ENCODE measurements around the gene CCL8. TPM values are rescaled to one million over a fixed set of nuclear protein-coding genes. Genes with fewer than 3 reads are reported as not detected.
"Not testable (repeated sequence)": the region's sequence is repeated elsewhere in the genome, so short reads cannot be mapped to it uniquely, and the experiment has no call there.

CCL8 gene
- total and polyA plus RNA-seq, 8 donors, result 0.31 to 7.3 (median 0.70) TPM

DNA sequence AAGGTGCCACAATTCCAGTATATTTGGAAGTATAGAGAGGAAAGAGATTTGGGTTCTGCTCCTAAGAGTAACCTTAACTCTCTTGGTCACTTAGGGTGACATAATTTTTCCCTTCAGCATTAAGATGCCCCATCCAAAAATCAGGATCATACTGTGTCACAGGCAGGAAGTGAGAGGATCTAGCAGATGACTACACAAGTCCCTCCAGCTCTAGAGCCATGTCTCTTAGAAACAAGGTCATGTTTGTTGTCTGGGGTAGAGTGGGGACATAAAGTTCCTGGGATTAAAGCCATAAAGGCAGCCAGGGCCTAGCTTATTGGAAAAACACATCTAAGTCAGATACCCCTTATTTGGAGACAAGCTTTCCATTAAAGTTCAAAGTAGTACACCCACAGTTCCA is 2.7 kb downstream of the CCL8 start:
- Histone ChIP-seq H3K27me3 (no peaks in the 10 kb centered on the region), H3K9me3 (peaks cover 0 to 9% of the 10 kb centered on the region in 2 donors), H3K27ac (no peak overlapping the region), H3K36me3 (no peaks in the 10 kb centered on the region), H3K4me1 (peaks cover 0 to 8% of the 10 kb centered on the region in 2 donors), H3K4me3 (no peak overlapping the region)
- ATAC-seq, result no peak
- DNase-seq, result no peak
- intact Hi-C loops (cut with DNase I), result no loop called here
- TF ChIP-seq, protein P1, sequence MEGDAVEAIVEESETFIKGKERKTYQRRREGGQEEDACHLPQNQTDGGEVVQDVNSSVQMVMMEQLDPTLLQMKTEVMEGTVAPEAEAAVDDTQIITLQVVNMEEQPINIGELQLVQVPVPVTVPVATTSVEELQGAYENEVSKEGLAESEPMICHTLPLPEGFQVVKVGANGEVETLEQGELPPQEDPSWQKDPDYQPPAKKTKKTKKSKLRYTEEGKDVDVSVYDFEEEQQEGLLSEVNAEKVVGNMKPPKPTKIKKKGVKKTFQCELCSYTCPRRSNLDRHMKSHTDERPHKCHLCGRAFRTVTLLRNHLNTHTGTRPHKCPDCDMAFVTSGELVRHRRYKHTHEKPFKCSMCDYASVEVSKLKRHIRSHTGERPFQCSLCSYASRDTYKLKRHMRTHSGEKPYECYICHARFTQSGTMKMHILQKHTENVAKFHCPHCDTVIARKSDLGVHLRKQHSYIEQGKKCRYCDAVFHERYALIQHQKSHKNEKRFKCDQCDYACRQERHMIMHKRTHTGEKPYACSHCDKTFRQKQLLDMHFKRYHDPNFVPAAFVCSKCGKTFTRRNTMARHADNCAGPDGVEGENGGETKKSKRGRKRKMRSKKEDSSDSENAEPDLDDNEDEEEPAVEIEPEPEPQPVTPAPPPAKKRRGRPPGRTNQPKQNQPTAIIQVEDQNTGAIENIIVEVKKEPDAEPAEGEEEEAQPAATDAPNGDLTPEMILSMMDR (IDR thresholded peaks at IDR 0.05), result no peak

DNA sequence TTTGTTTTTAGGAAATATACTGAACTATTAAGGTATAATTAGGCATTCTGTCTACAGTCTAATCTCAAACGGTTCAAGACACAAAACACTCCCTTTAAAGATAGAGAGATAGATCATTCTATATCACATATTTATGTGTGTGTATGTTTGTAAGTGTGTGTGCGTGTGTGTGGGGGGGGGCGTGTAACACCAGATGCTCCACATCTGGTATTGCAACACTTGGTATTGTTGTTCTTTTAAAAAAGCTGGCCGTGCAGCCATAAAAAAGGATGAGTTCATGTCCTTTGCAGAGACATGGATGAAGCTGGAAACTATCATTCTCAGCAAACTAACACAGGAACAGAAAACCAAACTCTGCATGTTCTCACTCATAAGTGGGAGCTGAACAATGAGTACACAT is 8.3 kb downstream of the CCL8 start:
- not testable (repeated sequence) for ATAC-seq, H3K4me3 ChIP-seq

DNA sequence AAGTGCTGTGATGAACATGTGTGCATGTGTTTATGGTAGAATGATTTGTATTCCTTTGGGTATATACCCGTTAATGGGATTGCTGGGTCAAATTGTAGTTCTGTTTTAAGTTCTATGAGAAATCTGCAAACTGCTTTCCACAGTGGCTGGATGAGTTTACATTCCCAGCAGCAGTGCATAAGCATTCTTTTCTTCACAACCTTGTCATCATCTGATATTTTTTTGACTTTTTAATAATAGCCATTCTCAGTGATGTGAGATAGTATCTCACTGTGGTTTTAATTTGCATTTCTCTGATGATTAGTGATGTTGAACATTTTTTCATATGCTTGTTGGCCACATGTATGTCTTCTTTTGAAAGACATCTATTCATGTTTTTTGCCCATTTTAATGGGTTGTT is 18.5 kb downstream of the CCL8 start:
- intact Hi-C loops (cut with DNase I), result no loop called here
- Histone ChIP-seq H3K4me3 (no peak overlapping the region), H3K27me3 (peaks cover 0 to 5% of the 10 kb centered on the region in 2 donors), H3K9me3 (no peaks in the 10 kb centered on the region), H3K27ac (no peak overlapping the region), H3K4me1 (no peaks in the 10 kb centered on the region), H3K36me3 (no peaks in the 10 kb centered on the region)
- no peak for DNase-seq
- TF ChIP-seq, protein P1 (IDR thresholded peaks at IDR 0.05), result no peak
- no peak for ATAC-seq

More for the DNA sequence above, 8.3 kb downstream of the CCL8 start:
- DNase-seq, result peak in 2 of 4 donors; percentile 78 to 84
- intact Hi-C loops (cut with DNase I); H3K9me3 ChIP-seq; H3K27ac ChIP-seq; H3K36me3 ChIP-seq; H3K27me3 ChIP-seq; H3K4me1 ChIP-seq: not testable (repeated sequence)

DNA sequence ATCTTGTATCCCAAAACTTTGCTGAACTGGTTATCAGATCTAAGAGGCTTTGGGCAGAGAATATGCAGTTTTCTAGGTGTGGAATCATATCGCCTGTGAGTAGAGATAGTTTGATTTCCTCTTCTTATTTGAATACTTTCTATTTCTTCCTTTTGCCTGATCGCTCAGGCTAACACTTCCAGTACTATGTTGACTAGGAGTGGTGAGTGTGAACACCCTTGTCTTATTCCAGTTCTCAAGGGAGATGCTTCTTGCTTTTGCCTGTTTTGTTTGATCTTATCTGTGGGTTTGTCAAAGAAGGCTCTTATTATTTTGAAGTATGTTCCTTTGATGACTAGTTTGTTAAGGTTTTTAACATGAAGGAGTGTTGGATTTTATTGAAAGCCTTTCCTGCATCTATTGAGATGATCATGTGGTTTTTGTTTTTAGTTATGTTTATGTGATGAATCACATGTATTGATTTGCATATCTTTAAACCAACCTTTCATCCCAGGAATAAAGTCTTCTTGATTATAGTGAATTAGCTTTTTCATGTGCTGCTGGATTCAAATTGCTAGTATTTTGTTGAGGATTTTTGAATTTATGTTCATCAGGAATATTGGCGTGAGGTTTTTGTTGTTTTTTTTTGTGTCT is 20.0 kb downstream of the CCL8 start:
- intact Hi-C loops (cut with DNase I), result no loop called here
- H3K27ac ChIP-seq, result no peak overlapping the region
- H3K4me3 ChIP-seq, result no peak overlapping the region
- ATAC-seq (no peak), DNase-seq (no peak)
- H3K4me1 ChIP-seq, result no peaks in the 10 kb centered on the region
- no peaks in the 10 kb centered on the region for H3K36me3 ChIP-seq
- no peaks in the 10 kb centered on the region for H3K9me3 ChIP-seq
- TF ChIP-seq, protein P1 (IDR thresholded peaks at IDR 0.05), result no peak
- H3K27me3 ChIP-seq, result peaks cover 0 to 5% of the 10 kb centered on the region in 2 donors

DNA sequence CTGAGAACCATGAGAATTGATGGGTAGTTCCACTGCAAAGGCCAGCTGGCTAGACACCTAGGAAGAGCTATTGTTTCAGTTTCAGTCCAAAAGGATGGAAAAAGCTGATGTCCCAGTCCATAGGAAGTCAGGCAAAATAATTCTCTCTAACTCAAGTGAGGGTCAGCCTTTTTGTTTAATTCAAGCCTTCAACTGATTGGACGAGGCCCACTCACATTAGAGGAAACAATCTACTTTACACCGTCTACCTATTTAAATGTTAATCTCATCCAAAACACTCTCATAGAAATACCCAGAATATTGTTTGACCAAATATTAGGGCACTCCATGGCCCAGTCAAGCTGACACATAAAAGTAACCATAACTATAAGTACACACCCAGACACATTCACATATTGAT is 22.7 kb downstream of the CCL8 start:
- H3K9me3 ChIP-seq, result no peaks in the 10 kb centered on the region
- H3K36me3 ChIP-seq, result no peaks in the 10 kb centered on the region
- ATAC-seq, result no peak

More for the DNA sequence above, 22.7 kb downstream of the CCL8 start:
- TF ChIP-seq, protein P1 (IDR thresholded peaks at IDR 0.05), result no peak
- intact Hi-C loops (cut with DNase I), result no loop called here
- Histone ChIP-seq H3K27me3 (peaks cover 0 to 5% of the 10 kb centered on the region in 2 donors), H3K4me3 (no peak overlapping the region), H3K4me1 (no peaks in the 10 kb centered on the region), H3K27ac (no peak overlapping the region)
- DNase-seq, result no peak

Data from left lung (tissue), 10 donors.